ENCODE results near the gene CBLIF. TPM values are rescaled to one million over a fixed set of nuclear protein-coding genes. Genes with fewer than 3 reads are reported as not detected.
A peak's percentile ranks its signal among the peaks of the same experiment; 100 is the strongest.
"Not testable (repeated sequence)": the region's sequence is repeated elsewhere in the genome, so short reads cannot be mapped to it uniquely, and the experiment has no call there.

Gene CBLIF
- total RNA-seq, 2 experiments from 2014 or later, result not detected

GRCh38 chr11:59866397-59866796 is 21.1 kb upstream of the CBLIF start, which contains the start of gene TCN1:
Gene TCN1 (minus strand): TSS chr11:59866487. CDS start chr11:59866470, 17 bp downstream.
- Mint-ChIP-seq H3K9me3 (peaks cover 4% of the 10 kb centered on the region), H3K4me1 (ENCODE audit: low read depth) (no peaks in the 10 kb centered on the region), H3K27ac (no peak within 1 kb of the TSS), H3K27me3 (peaks cover 4% of the 10 kb centered on the region), H3K4me3 (no peak within 1 kb of the TSS), H3K36me3 (no peaks in the 10 kb centered on the region)
- ChIA-PET CTCF (no interaction called here), POLR2A (no interaction called here)
- DNase-seq, result no peak
- intact Hi-C loops (cut with micrococcal nuclease), result no loop called here

- CTCF ChIA-PET, result interaction anchor here (0.6 to 0.7 kb wide), 2 partner anchors 42 to 804 kb away, joined by 3 read pairs; no protein-coding TSS in a partner anchor
- no peaks in the 10 kb centered on the region for H3K4me1 Mint-ChIP-seq (ENCODE audit: low read depth)
- no peaks in the 10 kb centered on the region for H3K9me3 Mint-ChIP-seq
- intact Hi-C loops (cut with micrococcal nuclease), result loop anchor here (1.0 to 2.0 kb wide), 2 partner anchors 8 to 54 kb away; partner anchors contain the start of gene MRPL16
- peak; percentile 15 for DNase-seq
- no peak overlapping the region for H3K4me3 Mint-ChIP-seq
- H3K27ac Mint-ChIP-seq, result no peak overlapping the region
- POLR2A ChIA-PET, result no interaction called here
- no peaks in the 10 kb centered on the region for H3K36me3 Mint-ChIP-seq
- peaks cover 4% of the 10 kb centered on the region for H3K27me3 Mint-ChIP-seq
These were observed 19.7 kb upstream of the CBLIF start for GRCh38 chr11:59865031-59865430.

- H3K36me3 Mint-ChIP-seq, result no peaks in the 10 kb centered on the region
- ChIA-PET POLR2A (no interaction called here), CTCF (no interaction called here)
- intact Hi-C loops (cut with micrococcal nuclease), result no loop called here
- no peak overlapping the region for H3K27ac Mint-ChIP-seq
- peaks cover 21% of the 10 kb centered on the region for H3K4me1 Mint-ChIP-seq (ENCODE audit: low read depth)
- no peak for DNase-seq
- no peaks in the 10 kb centered on the region for H3K9me3 Mint-ChIP-seq
- H3K4me3 Mint-ChIP-seq, result no peak overlapping the region
- peaks cover 3% of the 10 kb centered on the region for H3K27me3 Mint-ChIP-seq
These were observed 17.0 kb upstream of the CBLIF start for GRCh38 chr11:59862252-59862651.

- POLR2A ChIA-PET, result no interaction called here
These were observed 14.4 kb upstream of the CBLIF start for GRCh38 chr11:59859673-59860072.

GRCh38 chr11:59857439-59858434 is 12.4 kb upstream of the CBLIF start:
- Mint-ChIP-seq H3K4me3 (peak overlapping the region; percentile 21), H3K36me3 (no peaks in the 10 kb centered on the region), H3K9me3 (no peaks in the 10 kb centered on the region), H3K27ac (peak overlapping the region; percentile 80), H3K4me1 (ENCODE audit: low read depth) (peaks cover 29% of the 10 kb centered on the region), H3K27me3 (no peaks in the 10 kb centered on the region)
- POLR2A ChIA-PET, result no interaction called here
- intact Hi-C loops (cut with micrococcal nuclease), result loop anchor here (1.0 to 5.0 kb wide), 2 partner anchors 8 to 295 kb away; no protein-coding TSS in a partner anchor
- CTCF ChIA-PET, result interaction anchor here (0.7 kb wide), 1 partner anchor 14 kb away, joined by 3 read pairs; no protein-coding TSS in a partner anchor
- DNase-seq, result peak; percentile 47

More at GRCh38 chr11:59859673-59860072, 14.4 kb upstream of the CBLIF start:
- peaks cover 29% of the 10 kb centered on the region for H3K4me1 Mint-ChIP-seq (ENCODE audit: low read depth)
- no peak overlapping the region for H3K4me3 Mint-ChIP-seq
- DNase-seq, result no peak
- H3K27ac Mint-ChIP-seq, result no peak overlapping the region
- intact Hi-C loops (cut with micrococcal nuclease), result loop anchor here (5.0 kb wide), 1 partner anchor 297 kb away; no protein-coding TSS in a partner anchor
- CTCF ChIA-PET, result interaction anchor here (0.8 kb wide), 1 partner anchor 59 kb away, joined by 3 read pairs; no protein-coding TSS in a partner anchor
- H3K36me3 Mint-ChIP-seq, result no peaks in the 10 kb centered on the region
- H3K27me3 Mint-ChIP-seq, result no peaks in the 10 kb centered on the region
- no peaks in the 10 kb centered on the region for H3K9me3 Mint-ChIP-seq

- no peaks in the 10 kb centered on the region for H3K27me3 Mint-ChIP-seq
- ChIA-PET POLR2A (no interaction called here), CTCF (no interaction called here)
- peaks cover 29% of the 10 kb centered on the region for H3K4me1 Mint-ChIP-seq (ENCODE audit: low read depth)
- no peak overlapping the region for H3K27ac Mint-ChIP-seq
- no peaks in the 10 kb centered on the region for H3K9me3 Mint-ChIP-seq
- DNase-seq, result no peak
- intact Hi-C loops (cut with micrococcal nuclease), result loop anchor here (5.0 kb wide), 1 partner anchor 293 kb away; no protein-coding TSS in a partner anchor
- no peaks in the 10 kb centered on the region for H3K36me3 Mint-ChIP-seq
- no peak overlapping the region for H3K4me3 Mint-ChIP-seq
These were observed 9.6 kb upstream of the CBLIF start for GRCh38 chr11:59854871-59855270.

GRCh38 chr11:59851416-59851815 is 6.1 kb upstream of the CBLIF start:
- H3K27ac Mint-ChIP-seq; H3K27me3 Mint-ChIP-seq; POLR2A ChIA-PET; CTCF ChIA-PET; H3K36me3 Mint-ChIP-seq; DNase-seq; H3K4me3 Mint-ChIP-seq; H3K4me1 Mint-ChIP-seq (ENCODE audit: low read depth); H3K9me3 Mint-ChIP-seq; intact Hi-C loops (cut with micrococcal nuclease): not testable (repeated sequence)

- H3K9me3 Mint-ChIP-seq; H3K4me3 Mint-ChIP-seq; H3K4me1 Mint-ChIP-seq (ENCODE audit: low read depth); H3K27me3 Mint-ChIP-seq; intact Hi-C loops (cut with micrococcal nuclease); H3K36me3 Mint-ChIP-seq; DNase-seq; POLR2A ChIA-PET; H3K27ac Mint-ChIP-seq: not testable (repeated sequence)
- CTCF ChIA-PET, result interaction anchor here (1.2 kb wide), 1 partner anchor 40 kb away, joined by 3 read pairs; no protein-coding TSS in a partner anchor
These were observed 4.3 kb upstream of the CBLIF start for GRCh38 chr11:59849551-59849950.

GRCh38 chr11:59849129-59849528 is 3.8 kb upstream of the CBLIF start:
- H3K27me3 Mint-ChIP-seq, result no peaks in the 10 kb centered on the region
- no peaks in the 10 kb centered on the region for H3K4me1 Mint-ChIP-seq (ENCODE audit: low read depth)
- CTCF ChIA-PET, result interaction anchor here (1.2 kb wide), 1 partner anchor 40 kb away, joined by 3 read pairs; no protein-coding TSS in a partner anchor
- H3K4me3 Mint-ChIP-seq, result no peak overlapping the region
- no peaks in the 10 kb centered on the region for H3K36me3 Mint-ChIP-seq
- no peak overlapping the region for H3K27ac Mint-ChIP-seq
- POLR2A ChIA-PET, result no interaction called here
- intact Hi-C loops (cut with micrococcal nuclease), result no loop called here
- H3K9me3 Mint-ChIP-seq, result no peaks in the 10 kb centered on the region
- no peak for DNase-seq

GRCh38 chr11:59848439-59848838 is 3.1 kb upstream of the CBLIF start:
- H3K27ac Mint-ChIP-seq; intact Hi-C loops (cut with micrococcal nuclease); H3K36me3 Mint-ChIP-seq; H3K4me3 Mint-ChIP-seq; H3K4me1 Mint-ChIP-seq (ENCODE audit: low read depth); H3K27me3 Mint-ChIP-seq; DNase-seq; H3K9me3 Mint-ChIP-seq; POLR2A ChIA-PET: not testable (repeated sequence)
- CTCF ChIA-PET, result interaction anchor here (1.2 kb wide), 1 partner anchor 39 kb away, joined by 3 read pairs; no protein-coding TSS in a partner anchor

GRCh38 chr11:59847626-59848025 is 2.3 kb upstream of the CBLIF start:
- H3K36me3 Mint-ChIP-seq, result no peaks in the 10 kb centered on the region
- H3K27me3 Mint-ChIP-seq, result no peaks in the 10 kb centered on the region
- DNase-seq, result no peak
- ChIA-PET CTCF (no interaction called here), POLR2A (no interaction called here)
- no peak overlapping the region for H3K27ac Mint-ChIP-seq
- intact Hi-C loops (cut with micrococcal nuclease), result no loop called here
- H3K9me3 Mint-ChIP-seq, result no peaks in the 10 kb centered on the region
- H3K4me1 Mint-ChIP-seq (ENCODE audit: low read depth), result no peaks in the 10 kb centered on the region
- no peak overlapping the region for H3K4me3 Mint-ChIP-seq

GRCh38 chr11:59846556-59846955 is 1.3 kb upstream of the CBLIF start:
- no peaks in the 10 kb centered on the region for H3K27me3 Mint-ChIP-seq
- POLR2A ChIA-PET, result no interaction called here

More at GRCh38 chr11:59846556-59846955, 1.3 kb upstream of the CBLIF start:
- Mint-ChIP-seq H3K9me3 (no peaks in the 10 kb centered on the region), H3K27ac (no peak overlapping the region), H3K36me3 (no peaks in the 10 kb centered on the region), H3K4me3 (no peak overlapping the region), H3K4me1 (ENCODE audit: low read depth) (no peaks in the 10 kb centered on the region)
- intact Hi-C loops (cut with micrococcal nuclease), result no loop called here
- DNase-seq, result no peak
- CTCF ChIA-PET, result interaction anchor here (0.7 to 1.1 kb wide), 2 partner anchors 8 to 91 kb away, joined by 3 read pairs; no protein-coding TSS in a partner anchor

Data from activated CD4-positive, alpha-beta memory T cell treated with anti-CD3 and anti-CD28 coated beads for 36 hours (primary cell).